Effector CD4-positive, alpha-beta T cell (primary cell): ENCODE measurements around the gene AMMECR1.
"Not testable (repeated sequence)": the region's sequence is repeated elsewhere in the genome, so short reads cannot be mapped to it uniquely, and the experiment has no call there.

Source experiments
- DNase-seq: peaks from one replicate; pipeline ENCODE4 v3.0.0-alpha.2; 2020

AMMECR1 gene

GRCh38 chrX:110251961-110252360, 65.9 kb downstream of the AMMECR1 start:
- DNase-seq, result no peak

GRCh38 chrX:110251526-110251925, 66.4 kb downstream of the AMMECR1 start:
- DNase-seq, result no peak

GRCh38 chrX:110250847-110251246, 67.0 kb downstream of the AMMECR1 start:
- no peak for DNase-seq

- DNase-seq, result no peak
Observed at GRCh38 chrX:110248578-110248977, 69.3 kb downstream of the AMMECR1 start.

GRCh38 chrX:110245011-110245410, 72.9 kb downstream of the AMMECR1 start:
- DNase-seq, result no peak

- no peak for DNase-seq
Observed at GRCh38 chrX:110242371-110242770, 75.5 kb downstream of the AMMECR1 start.

GRCh38 chrX:110241816-110242215, 76.1 kb downstream of the AMMECR1 start:
- no peak for DNase-seq

- peak; percentile 30 for DNase-seq
Observed at GRCh38 chrX:110238259-110238658, 79.6 kb downstream of the AMMECR1 start.

GRCh38 chrX:110231485-110231884, 86.4 kb downstream of the AMMECR1 start:
- not testable (repeated sequence) for DNase-seq

- DNase-seq, result peak; percentile 61
Observed at GRCh38 chrX:110229497-110230111, 88.3 kb downstream of the AMMECR1 start.

- DNase-seq, result no peak
Observed at GRCh38 chrX:110228453-110228852, 89.4 kb downstream of the AMMECR1 start.

GRCh38 chrX:110226931-110227330, 91.0 kb downstream of the AMMECR1 start:
- DNase-seq, result no peak

GRCh38 chrX:110224926-110225617, 92.8 kb downstream of the AMMECR1 start:
- no peak for DNase-seq

GRCh38 chrX:110222497-110223257, 95.2 kb downstream of the AMMECR1 start:
- no peak for DNase-seq

GRCh38 chrX:110219920-110220319, 98.0 kb downstream of the AMMECR1 start:
- no peak for DNase-seq

- no peak for DNase-seq
Observed at GRCh38 chrX:110218591-110218990, 99.3 kb downstream of the AMMECR1 start.

GRCh38 chrX:110216027-110216426, 101.9 kb downstream of the AMMECR1 start:
- DNase-seq, result no peak

GRCh38 chrX:110215411-110215810, 102.5 kb downstream of the AMMECR1 start:
- DNase-seq, result no peak

- DNase-seq, result no peak
Observed at GRCh38 chrX:110214684-110215083, 103.2 kb downstream of the AMMECR1 start.

- no peak for DNase-seq
Observed at GRCh38 chrX:110213183-110213582, 104.7 kb downstream of the AMMECR1 start.

GRCh38 chrX:110212299-110212698, 105.6 kb downstream of the AMMECR1 start:
- DNase-seq, result no peak

- no peak for DNase-seq
Observed at GRCh38 chrX:110211340-110211739, 106.5 kb downstream of the AMMECR1 start.

GRCh38 chrX:110210417-110211139, 107.3 kb downstream of the AMMECR1 start:
- DNase-seq, result no peak
